NT2/D1 (cell line): ENCODE data around the gene BRPF1.

Experiments
- SUZ12 ChIP-seq: IDR thresholded peaks from 2 replicates; pipeline ENCODE4 v1.6.1; 2011; ENCODE audit not compliant: insufficient read length, insufficient read depth; ENCODE audit errors: extremely low read depth
- YY1 ChIP-seq: IDR thresholded peaks from 2 replicates; pipeline ENCODE4 v1.6.1; 2011; ENCODE audit not compliant: insufficient read length, insufficient read depth
- ZNF274 ChIP-seq: IDR thresholded peaks from 2 replicates; pipeline ENCODE4 v1.6.1; 2011; ENCODE audit warnings: mild to moderate bottlenecking, low read depth, low read length

DNA sequence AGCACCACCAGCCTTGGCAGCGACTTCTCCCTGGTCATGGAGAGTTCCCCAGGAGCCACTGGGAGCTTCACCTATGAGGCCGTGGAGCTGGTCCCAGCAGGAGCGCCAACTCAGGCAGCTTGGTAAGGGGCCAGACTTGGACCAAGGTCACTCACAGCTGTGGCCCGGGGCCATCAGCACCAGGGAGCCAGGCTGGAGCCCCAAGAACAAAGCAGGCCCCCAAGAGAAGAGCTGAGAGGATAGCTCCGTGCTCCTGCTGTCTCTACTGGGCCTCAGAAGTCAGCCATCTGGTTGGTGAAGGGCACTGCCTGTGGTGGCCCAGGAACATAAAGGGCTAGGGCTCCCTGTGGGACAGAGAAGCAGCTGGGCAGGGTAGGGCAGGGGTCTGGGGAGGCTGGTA is 42.6 kb upstream of the BRPF1 start:
- TF ChIP-seq SUZ12 (no peak), ZNF274 (no peak), YY1 (no peak)
